ENCODE measurements around the gene YARS1. TPM values are rescaled to one million over a fixed set of nuclear protein-coding genes. Genes with fewer than 3 reads are reported as not detected.

The YARS1 gene
- total and polyA plus RNA-seq, 3 donors from 2014 or later: 79.8 to 110 (median 96.6) TPM

- DNase-seq: no peak
- Histone ChIP-seq H3K4me3 (no peak overlapping the region), H3K27ac (peak overlapping the region in 1 of 2 donors; percentile 50), H3K27me3 (no peaks in the 10 kb centered on the region), H3K36me3 (ENCODE audit: low read depth, missing control alignments) (no peaks in the 10 kb centered on the region), H3K9me3 (no peaks in the 10 kb centered on the region), H3K4me1 (peaks cover 34% of the 10 kb centered on the region)
- 59 to 67% methylated on average over 5 of the region's 5 CpGs for WGBS, 2 donors
- intact Hi-C loops (cut with DNase I; ENCODE audit: low total_unique reads): no loop called here
- TF ChIP-seq POLR2A (IDR thresholded peaks at IDR 0.05): no peak
- TF ChIP-seq, protein P1, sequence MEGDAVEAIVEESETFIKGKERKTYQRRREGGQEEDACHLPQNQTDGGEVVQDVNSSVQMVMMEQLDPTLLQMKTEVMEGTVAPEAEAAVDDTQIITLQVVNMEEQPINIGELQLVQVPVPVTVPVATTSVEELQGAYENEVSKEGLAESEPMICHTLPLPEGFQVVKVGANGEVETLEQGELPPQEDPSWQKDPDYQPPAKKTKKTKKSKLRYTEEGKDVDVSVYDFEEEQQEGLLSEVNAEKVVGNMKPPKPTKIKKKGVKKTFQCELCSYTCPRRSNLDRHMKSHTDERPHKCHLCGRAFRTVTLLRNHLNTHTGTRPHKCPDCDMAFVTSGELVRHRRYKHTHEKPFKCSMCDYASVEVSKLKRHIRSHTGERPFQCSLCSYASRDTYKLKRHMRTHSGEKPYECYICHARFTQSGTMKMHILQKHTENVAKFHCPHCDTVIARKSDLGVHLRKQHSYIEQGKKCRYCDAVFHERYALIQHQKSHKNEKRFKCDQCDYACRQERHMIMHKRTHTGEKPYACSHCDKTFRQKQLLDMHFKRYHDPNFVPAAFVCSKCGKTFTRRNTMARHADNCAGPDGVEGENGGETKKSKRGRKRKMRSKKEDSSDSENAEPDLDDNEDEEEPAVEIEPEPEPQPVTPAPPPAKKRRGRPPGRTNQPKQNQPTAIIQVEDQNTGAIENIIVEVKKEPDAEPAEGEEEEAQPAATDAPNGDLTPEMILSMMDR (IDR thresholded peaks at IDR 0.05): no peak
Observed at GRCh38 chr1:32759521-32759981, 57.6 kb downstream of the YARS1 start.

DNA sequence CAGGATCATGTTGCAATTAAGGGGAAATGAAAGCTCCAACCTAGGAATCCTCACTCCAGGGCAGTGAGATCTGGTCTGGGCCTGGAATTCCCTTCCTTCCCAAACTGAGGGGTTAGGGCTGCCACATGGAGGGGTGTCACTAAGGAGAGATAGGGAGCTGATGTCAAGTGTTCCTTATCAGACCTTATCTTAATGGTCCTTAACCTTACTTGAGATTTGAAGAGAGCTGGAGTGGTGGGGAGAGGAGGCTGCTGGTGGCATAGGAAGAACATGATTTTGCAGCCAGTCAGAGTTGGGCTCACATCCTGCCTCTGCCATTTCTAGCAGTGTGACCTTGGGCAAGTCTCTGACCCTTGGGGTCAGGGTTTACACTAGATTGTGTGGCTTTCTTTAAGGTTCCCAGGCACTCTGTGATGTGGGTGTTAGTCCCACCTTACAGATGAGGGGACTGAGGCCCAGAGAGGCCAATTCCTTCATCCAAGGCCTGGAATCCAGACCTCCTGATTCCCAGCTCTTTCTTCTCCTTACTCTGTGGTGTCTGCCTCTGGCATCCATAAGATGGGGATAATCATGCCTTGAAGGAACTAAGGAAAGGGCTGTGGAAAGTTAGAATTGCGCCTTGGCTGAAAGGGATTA, 58.2 kb downstream of the YARS1 start:
- no peaks in the 10 kb centered on the region for H3K27me3 ChIP-seq
- no peak for DNase-seq
- H3K27ac ChIP-seq: no peak overlapping the region
- 86 to 93% methylated on average over 1 of the region's 1 CpG for WGBS, 2 donors
- intact Hi-C loops (cut with DNase I; ENCODE audit: low total_unique reads): no loop called here
- peaks cover 37% of the 10 kb centered on the region for H3K4me1 ChIP-seq
- H3K36me3 ChIP-seq (ENCODE audit: low read depth, missing control alignments): no peaks in the 10 kb centered on the region
- H3K9me3 ChIP-seq: no peaks in the 10 kb centered on the region
- TF ChIP-seq, protein P1 (IDR thresholded peaks at IDR 0.05): no peak
- no peak for TF ChIP-seq POLR2A (IDR thresholded peaks at IDR 0.05)
- no peak overlapping the region for H3K4me3 ChIP-seq

DNA sequence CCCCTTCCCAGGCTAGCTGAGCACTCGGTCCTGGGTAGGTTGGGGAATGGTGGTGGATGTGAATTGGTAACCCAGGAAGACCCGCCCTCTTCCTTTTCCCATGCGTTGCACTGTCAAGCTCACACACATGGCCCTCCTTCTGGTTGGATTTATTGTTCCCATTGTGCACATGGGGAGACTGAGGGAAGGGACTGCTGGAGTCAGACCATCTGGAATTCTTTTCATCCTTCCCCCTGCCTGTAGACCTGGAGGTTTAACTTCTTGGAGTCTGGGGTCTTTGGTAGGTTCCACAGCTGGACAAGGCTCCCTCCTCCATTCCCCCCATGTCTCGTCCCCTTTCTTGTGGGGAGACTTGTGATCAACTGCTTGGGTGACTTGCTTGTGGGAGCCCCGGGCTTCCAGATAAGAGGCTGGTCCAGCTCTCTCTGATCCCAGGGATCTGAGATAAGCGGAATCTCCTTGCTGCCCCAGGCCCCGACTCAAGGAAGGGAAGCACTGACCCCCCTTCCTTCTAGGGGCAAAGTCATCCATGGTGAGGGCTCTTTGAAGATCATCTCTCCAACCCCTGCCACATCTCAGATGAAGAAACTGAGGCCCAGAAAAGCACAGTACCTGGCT, 58.9 kb downstream of the YARS1 start:
- Histone ChIP-seq H3K4me1 (peaks cover 40% of the 10 kb centered on the region), H3K27me3 (no peaks in the 10 kb centered on the region), H3K36me3 (ENCODE audit: low read depth, missing control alignments) (no peaks in the 10 kb centered on the region), H3K27ac (no peak overlapping the region), H3K9me3 (no peaks in the 10 kb centered on the region), H3K4me3 (no peak overlapping the region)
- TF ChIP-seq, protein P1 (IDR thresholded peaks at IDR 0.05): no peak
- no peak for TF ChIP-seq POLR2A (IDR thresholded peaks at IDR 0.05)
- no peak for DNase-seq
- 72 to 75% methylated on average over 7 of the region's 7 CpGs for WGBS, 2 donors
- intact Hi-C loops (cut with DNase I; ENCODE audit: low total_unique reads): no loop called here

- 77 to 91% methylated on average over 4 of the region's 4 CpGs for WGBS, 2 donors
- no peaks in the 10 kb centered on the region for H3K9me3 ChIP-seq
- no peak for DNase-seq
- intact Hi-C loops (cut with DNase I; ENCODE audit: low total_unique reads): no loop called here
- no peak overlapping the region for H3K4me3 ChIP-seq
- H3K4me1 ChIP-seq: peaks cover 43% of the 10 kb centered on the region
- H3K27ac ChIP-seq: no peak overlapping the region
- H3K36me3 ChIP-seq (ENCODE audit: low read depth, missing control alignments): no peaks in the 10 kb centered on the region
- no peak for TF ChIP-seq POLR2A (IDR thresholded peaks at IDR 0.05)
- TF ChIP-seq, protein P1 (IDR thresholded peaks at IDR 0.05): no peak
- H3K27me3 ChIP-seq: no peaks in the 10 kb centered on the region
Observed at GRCh38 chr1:32757213-32757895, 59.8 kb downstream of the YARS1 start.
